K562 (cell line): ENCODE results near the gene TNFSF13. TPM values are rescaled to one million over a fixed set of nuclear protein-coding genes. Genes with fewer than 3 reads are reported as not detected.

Source experiments
- ASH1L ChIP-seq: fragments of 450-650 bp; IDR thresholded peaks from 2 replicates; pipeline ENCODE4 v1.6.1; 2018; ENCODE audit warnings: borderline replicate concordance, mild to moderate bottlenecking, low read depth; ENCODE audit not compliant: partially characterized antibody
- CTCFL ChIP-seq: IDR thresholded peaks from 2 replicates; pipeline ENCODE4 v1.6.1; 2011; ENCODE audit warnings: borderline replicate concordance, low read depth, mild to moderate bottlenecking, moderate library complexity, low read length; ENCODE audit not compliant: insufficient read depth, poor library complexity, severe bottlenecking
- DNMT1 ChIP-seq: fragments of 450-650 bp; IDR thresholded peaks from 2 replicates; pipeline ENCODE4 v1.6.1; 2016; ENCODE audit warnings: antibody characterized with exemption, mild to moderate bottlenecking
- E2F4 ChIP-seq: sonication (generic); formaldehyde crosslinking; IDR thresholded peaks from 2 replicates; pipeline ENCODE4 v1.8.0; 2022; ENCODE audit warnings: mild to moderate bottlenecking, low read depth, missing genetic modification reagents
- ELF2 ChIP-seq: fragments of 250-450 bp; sonication (Bioruptor Pico); IDR thresholded peaks from 2 replicates; pipeline ENCODE4 v1.5.0; 2021; ENCODE audit warnings: mild to moderate bottlenecking
- FOXJ2 ChIP-seq: fragments of 200-800 bp; sonication (Bioruptor generic); IDR thresholded peaks from 2 replicates; pipeline ENCODE4 v1.6.1; 2016; ENCODE audit warnings: missing genetic modification characterization, missing compliant biosample characterization
- HEY1 ChIP-seq: fragments of 250-450 bp; sonication (Bioruptor Pico); IDR thresholded peaks from 2 replicates; pipeline ENCODE4 v1.5.0; 2020; ENCODE audit warnings: mild to moderate bottlenecking, moderate library complexity, borderline replicate concordance
- HIVEP1 ChIP-seq: fragments of 250-450 bp; sonication (Bioruptor Pico); IDR thresholded peaks from 2 replicates; pipeline ENCODE4 v1.4.0; 2020; ENCODE audit warnings: mild to moderate bottlenecking
- HMGXB4 ChIP-seq: sonication (generic); formaldehyde crosslinking; IDR thresholded peaks from 2 replicates; pipeline ENCODE4 v1.8.1; 2023; ENCODE audit warnings: mild to moderate bottlenecking, missing genetic modification reagents
- KAT7 ChIP-seq: sonication (generic); formaldehyde crosslinking; IDR thresholded peaks from 2 replicates; pipeline ENCODE4 v1.8.0; 2022; ENCODE audit warnings: missing genetic modification reagents, mild to moderate bottlenecking, borderline replicate concordance
- KDM4B ChIP-seq, 2 experiments: fragments of 450-650 bp in 1 of 2; sonication (generic) in 1 of 2; IDR thresholded peaks; 2 replicates each; pipeline ENCODE4 v1.6.1; 2016 to 2017; ENCODE audit warnings: borderline replicate concordance in 2 of 2, antibody characterized with exemption in 1 of 2, low read depth in 1 of 2, mild to moderate bottlenecking in 1 of 2
- MCM3 ChIP-seq: fragments of 450-650 bp; IDR thresholded peaks from 2 replicates; pipeline ENCODE4 v1.6.1; 2016
- MXI1 ChIP-seq: IDR thresholded peaks from 2 replicates; pipeline ENCODE4 v1.6.1; 2011; ENCODE audit warnings: low read depth, mild to moderate bottlenecking, improper control_type of control experiment, low read length
- RBM22 ChIP-seq: fragments of 200-400 bp; formaldehyde crosslinking; IDR thresholded peaks from 2 replicates; pipeline ENCODE4 v1.6.1; 2018; ENCODE audit warnings: low read length, low read depth; ENCODE audit not compliant: poor library complexity, severe bottlenecking
- YY1 ChIP-seq, 3 experiments: IDR thresholded peaks; 2 replicates each; pipeline ENCODE4 v1.6.1; 2011; ENCODE audit warnings: low read length in 2 of 3, mild to moderate bottlenecking in 2 of 3, moderate library complexity in 2 of 3, borderline replicate concordance in 1 of 3, control low read depth in 1 of 3, low read depth in 1 of 3; ENCODE audit not compliant: insufficient read depth in 3 of 3, insufficient replicate concordance in 2 of 3, control insufficient read depth in 1 of 3, insufficient read length in 1 of 3; ENCODE audit errors: extremely low read depth in 1 of 3
- ZBTB33 ChIP-seq: sonication (generic); formaldehyde crosslinking; IDR thresholded peaks from 2 replicates; pipeline ENCODE4 v1.8.1; 2023; ENCODE audit warnings: mild to moderate bottlenecking, missing genetic modification reagents
- ZNF23 ChIP-seq: fragments of 250-450 bp; sonication (Bioruptor Pico); IDR thresholded peaks from 2 replicates; pipeline ENCODE4 v1.4.0; 2020; ENCODE audit warnings: mild to moderate bottlenecking
- ZNF277 ChIP-seq: fragments of 250-450 bp; sonication (Bioruptor Pico); IDR thresholded peaks from 2 replicates; pipeline ENCODE4 v1.8.0; 2022; ENCODE audit warnings: inconsistent platforms, mild to moderate bottlenecking, moderate library complexity, borderline replicate concordance
- ZNF408 ChIP-seq: fragments of 250-450 bp; sonication (Bioruptor Pico); IDR thresholded peaks from 2 replicates; pipeline ENCODE4 v1.4.0; 2020; ENCODE audit warnings: low read depth, mild to moderate bottlenecking, moderate library complexity
- ZNF696 ChIP-seq: fragments of 250-450 bp; sonication (Bioruptor Pico); conservative IDR thresholded peaks from 2 replicates; pipeline ENCODE4 v1.4.0; 2020; ENCODE audit warnings: mild to moderate bottlenecking, moderate library complexity
- polyA plus RNA-seq, 8 experiments: library from polyadenylated mRNA; depleted of rRNA in 4 of 8; stranded (reverse) in 5 of 8; unstranded in 3 of 8; fragments of >200 nt; fragmentation: Nextera tagmentation in 2 of 8; fragmentation: Illumina TruSeq in 1 of 8; extraction: Ambion mirVana in 2 of 8; extraction: Trizol in 1 of 8; gene quantifications; 2 replicates each; pipeline versions ENCODE4 v1.2.1 to v1.2.3, GENCODE V29; 2011 to 2014; ENCODE audit warnings: inconsistent platforms in 1 of 8, missing spikeins in 1 of 8
- total RNA-seq, 7 experiments: library from RNA; depleted of rRNA in 6 of 7; stranded (reverse); fragments of >200 nt in 6 of 7; fragmentation: Illumina TruSeq in 2 of 7; extraction: Trizol in 2 of 7; gene quantifications; 2 replicates each; pipeline versions ENCODE4 v1.2.1 to v1.2.3, GENCODE V29; 2011 to 2021; ENCODE audit warnings: low replicate concordance in 1 of 7

The TNFSF13 gene
- total and polyA plus RNA-seq, 9 of the 15 experiments (the other 6 are each of a cell fraction or from before 2014, with no cell fraction given): 0.04 to 0.51 (median 0.19) TPM; not detected in 1

GRCh38 chr17:7572338-7572587 lies 13.7 kb downstream of the TNFSF13 start (continued):
- TF ChIP-seq KAT7 (CRISPR knock-in tag): no peak
- no peak for TF ChIP-seq ZNF277 (CRISPR knock-in tag)
- no peak for TF ChIP-seq HIVEP1 (CRISPR knock-in tag)
- TF ChIP-seq ZNF23: no peak
- no peak for TF ChIP-seq MCM3
- TF ChIP-seq CTCFL: no peak
- TF ChIP-seq YY1 (IDR thresholded peaks at IDR 0.05; ENCODE audit: borderline replicate concordance in 1 of 3, control insufficient read depth in 1 of 3, extremely low read depth in 1 of 3, insufficient read depth in 3 of 3, insufficient read length in 1 of 3, insufficient replicate concordance in 2 of 3, low read depth in 1 of 3, low read length in 2 of 3): peak; percentile 87 to 95 (median 95)
- TF ChIP-seq ZNF408 (CRISPR knock-in tag): no peak
- TF ChIP-seq MXI1: peak; percentile 60; the same call in 1 of the 2 replicates
- no peak for TF ChIP-seq ASH1L
- TF ChIP-seq ZNF696 (CRISPR knock-in tag): no peak
- TF ChIP-seq DNMT1: no peak
- TF ChIP-seq HMGXB4 (CRISPR knock-in tag): no peak
- TF ChIP-seq E2F4 (CRISPR knock-in tag): no peak
- no peak for TF ChIP-seq ZBTB33 (CRISPR knock-in tag)
- no peak for TF ChIP-seq KDM4B (IDR thresholded peaks at IDR 0.05; ENCODE audit: borderline replicate concordance in 2 of 2, low read depth in 1 of 2)
- no peak for TF ChIP-seq HEY1
- TF ChIP-seq RBM22: no peak
- no peak; the same call in 1 of the 2 replicates for TF ChIP-seq ELF2 (CRISPR knock-in tag)
- TF ChIP-seq FOXJ2: no peak
